Panc1 (cell line): ENCODE measurements around the gene ANKLE1. TPM values are rescaled to one million over a fixed set of nuclear protein-coding genes. Genes with fewer than 3 reads are reported as not detected.

ENCODE experiments used
- ATAC-seq: fragments of 200-7000 bp; cut with Tn5 transposase; 2 replicates; pipeline ENCODE4 v1.9.1; 2020; ENCODE audit warnings: mild to moderate bottlenecking, moderate library complexity
- BruUV-seq: library from RNA; stranded (reverse); fragments of 400-500 nt; replicated peaks from 2 replicates; lab custom pipeline; 2021; lab: Mats Ljungman, UMichigan
- CTCF ChIA-PET: fragments of 300-600 bp; sonication (Branson Sonifier 250); formaldehyde crosslinking; loops from one replicate; lab custom pipeline; 2022; ENCODE audit warnings: antibody characterized with exemption; lab: Charles Lee
- POLR2A ChIA-PET: fragments of 300-600 bp; sonication (Branson Sonifier 250); formaldehyde crosslinking; loops from one replicate; lab custom pipeline; 2022; ENCODE audit warnings: antibody characterized with exemption; lab: Charles Lee
- DNase-seq: peaks from one replicate; pipeline ENCODE4 v3.0.0-alpha.2; 2010; ENCODE audit warnings: low read depth, low spot score
- H3K27ac ChIP-seq: 2 replicates; pipeline ENCODE4 v1.5.1; 2011; ENCODE audit warnings: mild to moderate bottlenecking, low read length, inconsistent platforms
- H3K27me3 ChIP-seq: fragments of 200-500 bp; sonication (Bioruptor generic); 2 replicates; pipeline ENCODE4 v1.6.0; 2014; ENCODE audit warnings: low read length, inconsistent platforms; ENCODE audit not compliant: control insufficient read depth, insufficient read depth
- H3K36me3 ChIP-seq: fragments of 200-500 bp; sonication (Bioruptor generic); 2 replicates; pipeline ENCODE4 v1.5.1; 2014; ENCODE audit warnings: inconsistent platforms, mild to moderate bottlenecking, low read length, moderate library complexity; ENCODE audit not compliant: control insufficient read depth, insufficient read depth
- H3K4me1 ChIP-seq: 2 replicates; pipeline ENCODE4 v1.5.1; 2011; ENCODE audit warnings: inconsistent platforms, mild to moderate bottlenecking, low read length, moderate library complexity; ENCODE audit not compliant: control insufficient read depth, insufficient read depth
- H3K4me3 ChIP-seq, 2 experiments: 2 replicates each; pipeline ENCODE4 v1.5.1; 2011 to 2012; ENCODE audit warnings: low read depth in 2 of 2, low read length in 2 of 2, mild to moderate bottlenecking in 2 of 2, inconsistent platforms in 1 of 2, moderate library complexity in 1 of 2
- H3K9me3 ChIP-seq: fragments of 200-500 bp; sonication (Bioruptor generic); 2 replicates; pipeline ENCODE4 v1.5.1; 2014; ENCODE audit warnings: low read depth, mild to moderate bottlenecking, inconsistent platforms, low read length, moderate library complexity; ENCODE audit not compliant: control insufficient read depth, insufficient read depth
- CTCF ChIP-seq: fragments of 450-650 bp; IDR thresholded peaks from 2 replicates; pipeline ENCODE4 v1.5.1; 2017; ENCODE audit warnings: mild to moderate bottlenecking
- POLR2AphosphoS5 ChIP-seq: IDR thresholded peaks from 2 replicates; pipeline ENCODE4 v1.6.1; 2012; ENCODE audit warnings: mild to moderate bottlenecking, low read depth, low read length, moderate library complexity
- SIN3A ChIP-seq: IDR thresholded peaks from 2 replicates; pipeline ENCODE4 v1.6.1; 2012; ENCODE audit warnings: low read depth, mild to moderate bottlenecking, low read length, moderate library complexity, borderline replicate concordance; ENCODE audit not compliant: insufficient read depth
- TCF7L2 ChIP-seq: IDR thresholded peaks from 2 replicates; pipeline ENCODE4 v1.6.1; 2011; ENCODE audit warnings: mild to moderate bottlenecking, low read depth, low read length, inconsistent platforms
- in situ Hi-C: cut with HindIII; loops from 2 replicates; pipeline ENCODE4 v1.10.0; 2016; ENCODE audit warnings: low sequenced_read_pairs, low pct_unique_long_range_greater_than_20kb
- intact Hi-C: fragments of 100-400 bp; cut with micrococcal nuclease; formaldehyde crosslinking; loops from one replicate; pipeline ENCODE4 v1.10.0; 2022; ENCODE audit not compliant: unreplicated experiment
- total RNA-seq: library from RNA; stranded (reverse); gene quantifications from one replicate; pipeline ENCODE4 v1.2.1, GENCODE V29; 2021; ENCODE audit not compliant: unreplicated experiment
- TF ChIP-seq, protein P1 (sequence below), 2 experiments: IDR thresholded peaks; 2 replicates each; pipeline ENCODE4 v1.6.1; 2011 to 2012; ENCODE audit warnings: low read depth in 2 of 2, control low read depth in 1 of 2, low read length in 1 of 2, mild to moderate bottlenecking in 1 of 2, moderate library complexity in 1 of 2; ENCODE audit not compliant: insufficient read depth in 1 of 2

Gene ANKLE1
- total RNA-seq, 1 experiment from 2014 or later, result 1.1 TPM

- Histone ChIP-seq H3K36me3 (no peaks in the 10 kb centered on the region), H3K4me3 (no peak overlapping the region), H3K27ac (no peak overlapping the region), H3K27me3 (no peaks in the 10 kb centered on the region), H3K4me1 (no peaks in the 10 kb centered on the region), H3K9me3 (no peaks in the 10 kb centered on the region)
- in situ Hi-C loops, result no loop called here
- BruUV-seq, result no TSS peak
- ATAC-seq, result no peak
- ChIA-PET POLR2A (interaction anchor here (0.7 kb wide), 1 partner anchor 17 kb away, joined by 3 read pairs; no protein-coding TSS in a partner anchor), CTCF (interaction anchor here (1.1 kb wide), 1 partner anchor 24 kb away, joined by 3 read pairs; no protein-coding TSS in a partner anchor)
- TF ChIP-seq CTCF (no peak), SIN3A (no peak), TCF7L2 (no peak), POLR2AphosphoS5 (no peak)
- TF ChIP-seq, protein P1, sequence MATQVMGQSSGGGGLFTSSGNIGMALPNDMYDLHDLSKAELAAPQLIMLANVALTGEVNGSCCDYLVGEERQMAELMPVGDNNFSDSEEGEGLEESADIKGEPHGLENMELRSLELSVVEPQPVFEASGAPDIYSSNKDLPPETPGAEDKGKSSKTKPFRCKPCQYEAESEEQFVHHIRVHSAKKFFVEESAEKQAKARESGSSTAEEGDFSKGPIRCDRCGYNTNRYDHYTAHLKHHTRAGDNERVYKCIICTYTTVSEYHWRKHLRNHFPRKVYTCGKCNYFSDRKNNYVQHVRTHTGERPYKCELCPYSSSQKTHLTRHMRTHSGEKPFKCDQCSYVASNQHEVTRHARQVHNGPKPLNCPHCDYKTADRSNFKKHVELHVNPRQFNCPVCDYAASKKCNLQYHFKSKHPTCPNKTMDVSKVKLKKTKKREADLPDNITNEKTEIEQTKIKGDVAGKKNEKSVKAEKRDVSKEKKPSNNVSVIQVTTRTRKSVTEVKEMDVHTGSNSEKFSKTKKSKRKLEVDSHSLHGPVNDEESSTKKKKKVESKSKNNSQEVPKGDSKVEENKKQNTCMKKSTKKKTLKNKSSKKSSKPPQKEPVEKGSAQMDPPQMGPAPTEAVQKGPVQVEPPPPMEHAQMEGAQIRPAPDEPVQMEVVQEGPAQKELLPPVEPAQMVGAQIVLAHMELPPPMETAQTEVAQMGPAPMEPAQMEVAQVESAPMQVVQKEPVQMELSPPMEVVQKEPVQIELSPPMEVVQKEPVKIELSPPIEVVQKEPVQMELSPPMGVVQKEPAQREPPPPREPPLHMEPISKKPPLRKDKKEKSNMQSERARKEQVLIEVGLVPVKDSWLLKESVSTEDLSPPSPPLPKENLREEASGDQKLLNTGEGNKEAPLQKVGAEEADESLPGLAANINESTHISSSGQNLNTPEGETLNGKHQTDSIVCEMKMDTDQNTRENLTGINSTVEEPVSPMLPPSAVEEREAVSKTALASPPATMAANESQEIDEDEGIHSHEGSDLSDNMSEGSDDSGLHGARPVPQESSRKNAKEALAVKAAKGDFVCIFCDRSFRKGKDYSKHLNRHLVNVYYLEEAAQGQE (IDR thresholded peaks at IDR 0.05; ENCODE audit: insufficient read depth in 1 of 2, low read depth in 2 of 2, low read length in 1 of 2), result no peak
- intact Hi-C loops, result no loop called here
- no peak for DNase-seq
These were observed 22.5 kb upstream of the ANKLE1 start for GRCh38 chr19:17259118-17259780.

GRCh38 chr19:17259934-17260333, 21.8 kb upstream of the ANKLE1 start:
- Histone ChIP-seq H3K27ac (no peak overlapping the region), H3K27me3 (no peaks in the 10 kb centered on the region), H3K9me3 (no peaks in the 10 kb centered on the region), H3K36me3 (no peaks in the 10 kb centered on the region), H3K4me1 (no peaks in the 10 kb centered on the region), H3K4me3 (no peak overlapping the region)
- DNase-seq (no peak), ATAC-seq (no peak)
- in situ Hi-C loops, result no loop called here
- TF ChIP-seq POLR2AphosphoS5 (no peak), SIN3A (no peak), CTCF (no peak), TCF7L2 (no peak)
- TF ChIP-seq, protein P1 (IDR thresholded peaks at IDR 0.05; ENCODE audit: insufficient read depth in 1 of 2, low read depth in 2 of 2, low read length in 1 of 2), result no peak
- POLR2A ChIA-PET, result no interaction called here
- CTCF ChIA-PET, result interaction anchor here (0.7 to 1.1 kb wide), 2 partner anchors 22 to 24 kb away, joined by 3 read pairs; partner anchors contain the start of gene ANKLE1
- intact Hi-C loops, result no loop called here
- BruUV-seq, result no TSS peak
